ENCODE results near the gene MASTL.

GRCh38 chr10:27155066-27155754 lies at the start of gene MASTL:
- TF ChIP-seq CTCF (IDR thresholded peaks at IDR 0.05; ENCODE audit: borderline replicate concordance, extremely low read depth, low read length, poor library complexity, severe bottlenecking) (no peak), EZH2 (IDR thresholded peaks at IDR 0.05; ENCODE audit: borderline replicate concordance, low read depth, low read length, severe bottlenecking) (no peak)
